LHCN-M2 (cell line): ENCODE results near the gene GLIPR1L1. TPM values are rescaled to one million over a fixed set of nuclear protein-coding genes. Genes with fewer than 3 reads are reported as not detected.
"Not testable (repeated sequence)": the region's sequence is repeated elsewhere in the genome, so short reads cannot be mapped to it uniquely, and the experiment has no call there.

Source experiments
- DNase-seq: peaks from one replicate; pipeline ENCODE4 v3.0.0-alpha.2; 2012; ENCODE audit warnings: low read depth
- polyA plus RNA-seq: library from polyadenylated mRNA; unstranded; fragments of >200 nt; gene quantifications from one replicate; pipeline ENCODE4 v1.2.1, GENCODE V29; 2012; ENCODE audit warnings: missing spikeins
- total RNA-seq: library from RNA; depleted of rRNA; stranded (reverse); fragments of >200 nt; gene quantifications from 2 replicates; pipeline ENCODE4 v1.2.3, GENCODE V29; 2014; rRNA removed

GLIPR1L1 gene
- not detected in 2 replicates for total RNA-seq
- polyA plus RNA-seq = not detected

- DNase-seq = peak; percentile 95
Measured at GRCh38 chr12:75334384-75335030, at the start of gene GLIPR1L1. TSS of gene GLIPR1L1 (plus strand) at chr12:75334670. CDS start at chr12:75334729, 59 bp downstream.

- no peak for DNase-seq
Measured at GRCh38 chr12:75288860-75289259, 45.6 kb upstream of the GLIPR1L1 start.

DNA sequence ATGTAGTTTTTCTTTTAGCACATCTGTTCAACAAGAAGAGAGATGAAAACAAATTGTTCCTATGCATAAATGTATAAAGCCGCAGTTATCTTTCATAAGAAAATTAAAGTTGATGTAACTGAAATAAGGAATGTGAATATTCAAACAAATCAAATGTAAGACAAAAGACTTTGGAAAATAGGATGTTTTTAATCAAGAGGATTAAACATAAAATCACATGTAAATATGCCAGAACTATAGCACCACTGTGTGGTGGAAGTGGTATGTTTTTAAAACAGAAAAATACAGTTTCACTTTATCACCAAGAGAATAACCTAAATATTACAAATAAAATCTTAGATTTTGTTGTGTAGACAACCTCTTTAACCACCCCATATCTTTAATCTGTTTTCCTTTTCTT lies 44.7 kb upstream of the GLIPR1L1 start:
- DNase-seq = peak; percentile 26

- DNase-seq = no peak
Measured at GRCh38 chr12:75291014-75291413, 43.5 kb upstream of the GLIPR1L1 start.

GRCh38 chr12:75294336-75294735 lies 40.1 kb upstream of the GLIPR1L1 start:
- no peak for DNase-seq

DNA sequence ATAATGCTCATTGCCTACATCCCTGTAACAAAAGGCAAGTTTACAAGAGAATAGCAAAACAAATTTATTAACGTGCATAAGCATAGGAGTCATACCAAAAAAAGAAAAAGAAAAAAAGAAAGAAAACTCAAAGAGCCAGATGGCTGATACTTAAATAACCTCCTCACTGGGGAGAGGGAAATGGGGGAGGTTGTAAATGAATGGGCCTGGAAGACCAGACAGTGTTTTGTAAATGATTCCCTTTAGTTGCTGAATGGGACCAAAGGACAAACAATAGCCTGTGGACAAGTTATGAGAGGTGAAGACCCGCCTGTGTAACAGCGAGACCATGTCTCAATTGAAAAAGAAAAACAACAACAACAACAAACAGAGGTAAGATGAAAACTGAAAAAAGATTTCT lies 39.7 kb upstream of the GLIPR1L1 start:
- DNase-seq = no peak

DNA sequence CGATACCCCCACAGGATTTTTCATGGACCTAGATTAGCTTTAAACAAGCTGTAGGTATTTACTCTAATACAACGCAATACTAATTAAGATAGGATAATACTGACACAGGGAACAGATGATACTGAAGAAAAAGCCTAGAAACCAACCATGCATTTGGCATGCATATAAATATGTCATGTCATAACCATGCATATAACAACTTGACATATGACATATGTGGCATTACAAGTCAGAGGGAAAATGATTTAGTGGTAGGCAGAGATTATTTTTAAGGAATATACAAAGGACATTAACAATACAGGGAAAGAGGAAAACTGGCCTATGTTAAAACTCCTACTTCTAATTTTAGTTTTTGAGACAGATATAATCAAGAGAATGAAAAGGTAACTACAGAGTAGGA lies 32.2 kb upstream of the GLIPR1L1 start:
- no peak for DNase-seq

- DNase-seq = no peak
Measured at GRCh38 chr12:75302781-75303180, 31.7 kb upstream of the GLIPR1L1 start.

DNA sequence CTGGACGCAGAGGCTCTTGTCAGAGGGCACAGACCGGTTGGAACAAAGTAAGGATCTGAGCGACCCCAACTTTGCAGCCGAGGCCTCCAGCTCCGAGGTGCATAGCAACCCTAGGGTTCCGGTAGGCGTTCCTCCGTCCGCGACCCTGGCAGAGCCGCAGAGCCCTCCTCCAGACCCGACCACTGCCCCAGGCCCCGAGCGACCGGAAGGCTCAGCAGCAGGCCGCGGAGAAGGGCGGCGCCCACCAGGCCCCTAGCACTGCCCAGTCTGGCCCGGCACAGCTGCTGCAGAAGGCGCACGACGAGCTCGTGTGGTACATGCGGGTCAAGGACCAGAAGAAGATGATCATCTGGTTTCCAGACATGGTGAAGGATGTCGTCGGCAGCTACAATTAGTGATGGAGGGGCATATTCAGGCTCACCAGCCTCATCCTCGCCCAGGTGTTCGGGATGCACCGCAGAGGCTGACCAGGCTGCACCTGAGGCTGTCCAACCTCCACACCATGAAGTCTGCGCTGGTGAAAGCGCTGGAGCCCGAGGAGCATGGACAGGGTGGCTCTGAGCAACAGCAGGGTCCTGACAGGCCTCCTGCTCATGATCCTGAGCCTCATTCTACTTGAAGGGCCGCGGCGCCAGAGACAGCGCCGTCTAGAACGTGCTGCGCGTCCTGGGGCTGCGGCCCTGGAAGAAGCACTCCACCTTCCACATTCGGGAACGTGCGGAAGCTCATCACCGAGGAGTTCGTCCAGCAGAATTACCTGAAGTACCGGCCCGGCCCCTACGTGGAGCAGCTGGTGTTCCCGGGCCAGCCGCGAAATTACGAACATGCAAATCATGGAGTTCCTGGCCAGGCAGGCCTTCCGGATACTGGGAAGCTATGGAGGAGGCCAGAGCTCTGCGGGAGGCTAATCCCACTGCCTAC lies 28.8 kb upstream of the GLIPR1L1 start:
- DNase-seq = no peak

DNA sequence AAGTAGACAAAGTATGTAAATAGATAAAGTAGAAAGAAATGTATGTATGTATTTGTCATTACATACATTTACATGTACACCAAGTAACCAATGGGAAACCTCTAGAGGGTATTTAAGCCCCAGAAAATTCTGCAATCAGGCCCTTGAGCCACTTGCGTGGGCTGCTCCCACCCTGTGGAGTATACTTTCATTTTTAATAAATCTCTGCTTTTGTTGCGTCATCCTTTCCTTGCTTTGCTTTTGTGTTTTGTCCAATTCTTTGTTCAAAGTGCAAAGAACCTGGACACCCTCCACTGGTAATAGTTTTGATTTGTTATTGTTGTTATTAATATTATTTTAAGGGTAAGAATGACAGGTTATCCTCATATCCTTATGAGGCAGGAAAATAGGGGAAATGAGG lies 26.2 kb upstream of the GLIPR1L1 start:
- no peak for DNase-seq

DNA sequence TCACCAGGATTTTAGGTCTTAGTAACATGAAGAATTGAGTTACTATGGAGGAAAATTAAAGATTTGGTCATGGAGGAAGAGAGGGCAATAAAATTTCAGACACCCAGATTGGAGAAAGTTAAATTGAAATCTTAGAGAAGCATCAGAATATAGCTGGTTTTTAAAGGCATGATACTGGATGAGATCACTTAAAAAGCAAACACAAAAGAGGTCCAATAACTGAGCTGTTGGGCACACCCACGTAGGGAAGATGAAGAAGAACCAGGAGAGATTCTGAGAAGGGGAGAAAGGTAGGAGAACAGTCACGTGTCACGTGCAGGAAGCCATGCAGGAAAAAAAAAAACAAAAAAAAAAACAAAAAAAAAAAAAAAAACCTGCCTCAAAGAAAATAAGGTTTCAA lies 23.1 kb upstream of the GLIPR1L1 start:
- no peak for DNase-seq

- peak; percentile 78 for DNase-seq
Measured at GRCh38 chr12:75315518-75315917, 19.0 kb upstream of the GLIPR1L1 start.

GRCh38 chr12:75317784-75318183 lies 16.7 kb upstream of the GLIPR1L1 start:
- DNase-seq = no peak

DNA sequence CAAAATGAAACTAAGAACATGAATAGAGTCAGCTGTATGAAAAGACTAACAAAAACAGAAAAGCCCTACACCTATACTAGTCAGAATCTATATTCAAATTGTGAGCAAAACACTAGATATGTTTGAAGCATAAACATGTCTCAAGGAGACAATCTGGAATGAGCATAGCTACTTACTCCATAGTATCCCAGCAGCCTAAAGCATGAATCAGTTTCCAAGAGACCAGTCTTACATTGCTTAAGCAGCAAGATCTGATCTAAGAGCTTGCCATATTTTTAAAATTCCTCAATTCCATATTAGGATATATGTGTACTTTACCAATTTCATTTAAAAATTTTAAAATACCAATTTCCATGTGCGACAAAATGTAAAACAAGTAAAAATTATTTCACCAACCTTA lies 12.0 kb upstream of the GLIPR1L1 start:
- no peak for DNase-seq

DNA sequence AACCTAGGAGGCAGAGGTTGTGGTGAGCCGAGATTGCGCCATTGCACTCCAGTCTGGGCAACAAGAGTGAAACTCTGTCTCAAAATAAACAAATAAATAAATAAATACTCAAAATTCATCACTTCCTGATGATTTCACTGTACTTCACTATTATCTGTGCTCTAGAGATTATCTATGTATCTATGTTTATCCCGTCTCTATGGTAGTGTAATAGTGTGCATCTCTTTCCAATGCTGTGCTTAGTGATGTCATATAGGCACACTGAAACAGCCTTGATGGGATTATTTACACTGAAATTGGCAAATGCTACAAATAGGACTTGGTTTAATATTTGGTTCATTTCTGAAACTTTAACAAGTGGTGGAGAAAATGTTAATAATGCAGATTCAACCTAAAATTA lies 10.8 kb upstream of the GLIPR1L1 start:
- DNase-seq = peak; percentile 34

- DNase-seq = no peak
Measured at GRCh38 chr12:75327642-75328041, 6.8 kb upstream of the GLIPR1L1 start.

DNA sequence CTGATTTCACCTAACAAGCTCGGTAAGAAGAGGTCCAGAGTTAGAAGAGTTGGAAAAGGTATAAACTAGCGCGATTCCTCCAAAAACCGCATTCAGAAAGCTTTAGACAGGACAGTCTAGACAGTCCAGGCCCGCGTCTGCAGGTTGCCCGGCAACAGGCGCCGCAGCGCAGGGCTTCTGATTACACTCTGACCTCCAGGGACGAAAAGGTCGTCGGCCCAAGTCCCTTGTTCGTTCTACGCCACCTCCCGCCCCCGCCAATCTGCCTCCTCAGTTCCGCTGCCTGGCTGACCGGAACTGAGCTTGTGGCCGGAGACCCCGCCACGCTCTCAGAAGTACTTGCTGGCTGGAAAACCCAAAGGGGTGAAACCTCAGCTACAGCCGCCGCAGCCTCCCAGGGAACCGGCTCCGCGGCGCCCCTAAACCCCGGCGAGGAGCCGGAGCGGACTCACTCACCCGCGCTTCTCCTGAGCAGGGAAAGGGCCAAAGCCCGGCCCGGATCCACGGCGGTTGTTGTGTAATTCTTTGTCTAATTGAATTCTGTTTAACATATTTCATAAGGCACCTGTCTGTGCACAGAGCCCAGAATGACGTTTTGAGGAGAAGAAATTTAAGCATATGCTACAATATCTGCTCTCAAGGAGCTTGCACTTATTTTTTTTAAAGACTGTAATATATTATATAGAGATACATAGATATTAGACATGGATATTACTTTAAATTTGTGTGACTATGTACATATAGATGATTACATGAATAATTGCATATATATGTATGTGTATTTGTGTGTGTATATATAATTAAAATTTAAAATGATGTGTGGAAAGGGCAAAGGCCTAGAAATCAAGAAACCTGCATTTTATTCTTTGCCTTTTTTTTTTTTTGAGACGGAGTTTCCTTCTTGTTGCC lies 4.3 kb upstream of the GLIPR1L1 start, which contains the start of gene CAPS2:
TSS of gene CAPS2 (minus strand) at position 407 of the 909 bp plus-strand sequence. CDS start 3,826 bp downstream, outside the sequence.
- DNase-seq = peak; percentile 82

DNA sequence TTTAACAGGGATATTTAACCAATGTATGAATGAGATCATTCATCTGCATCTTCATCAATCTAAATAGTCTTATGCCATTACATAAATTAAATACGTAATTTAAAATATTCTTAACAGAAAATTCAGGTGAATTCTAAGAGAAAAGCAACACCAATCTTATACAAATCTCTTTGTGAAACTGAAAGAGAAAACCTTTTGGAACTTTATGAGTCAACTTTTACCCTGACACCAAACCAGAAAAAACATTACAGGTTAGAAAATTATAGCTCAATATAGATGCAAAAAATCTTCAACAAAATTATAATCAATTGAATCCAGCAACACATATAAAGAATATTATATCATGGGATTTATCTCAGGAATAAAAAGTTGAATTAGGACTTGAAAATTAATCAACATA lies 3.4 kb downstream of the GLIPR1L1 start:
- DNase-seq = no peak

GRCh38 chr12:75341873-75342272 lies 7.4 kb downstream of the GLIPR1L1 start:
- DNase-seq = no peak

- DNase-seq = peak; percentile 65
Measured at GRCh38 chr12:75345531-75345930, 11.1 kb downstream of the GLIPR1L1 start.

GRCh38 chr12:75346215-75346614 lies 11.7 kb downstream of the GLIPR1L1 start:
- DNase-seq = not testable (repeated sequence)

DNA sequence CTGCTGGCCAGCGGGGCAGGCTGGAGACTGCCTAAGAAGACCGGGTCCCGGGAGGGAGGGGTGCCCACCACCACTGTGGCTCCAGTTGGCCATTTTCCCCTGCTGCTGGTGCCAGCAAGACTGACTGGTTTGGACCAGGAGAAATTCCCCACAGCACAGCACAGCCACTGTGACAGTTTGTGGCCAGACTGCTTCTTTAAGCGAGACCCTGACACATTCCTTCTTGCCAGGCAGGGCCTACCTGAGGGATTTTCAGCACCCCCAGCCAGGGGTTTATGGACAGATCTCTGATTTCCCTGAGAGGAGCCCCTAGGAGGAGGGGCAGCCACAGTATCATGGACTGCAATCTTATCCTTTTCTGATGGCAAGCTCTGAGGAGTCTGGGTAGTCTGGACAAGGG lies 15.5 kb downstream of the GLIPR1L1 start:
- DNase-seq = no peak
